HuH-7 (cell line): ENCODE data around the gene GAS2L2.

Source experiments
- DNase-seq: peaks from one replicate; pipeline ENCODE4 v3.0.0; 2011; ENCODE audit warnings: low spot score

The GAS2L2 gene

DNA sequence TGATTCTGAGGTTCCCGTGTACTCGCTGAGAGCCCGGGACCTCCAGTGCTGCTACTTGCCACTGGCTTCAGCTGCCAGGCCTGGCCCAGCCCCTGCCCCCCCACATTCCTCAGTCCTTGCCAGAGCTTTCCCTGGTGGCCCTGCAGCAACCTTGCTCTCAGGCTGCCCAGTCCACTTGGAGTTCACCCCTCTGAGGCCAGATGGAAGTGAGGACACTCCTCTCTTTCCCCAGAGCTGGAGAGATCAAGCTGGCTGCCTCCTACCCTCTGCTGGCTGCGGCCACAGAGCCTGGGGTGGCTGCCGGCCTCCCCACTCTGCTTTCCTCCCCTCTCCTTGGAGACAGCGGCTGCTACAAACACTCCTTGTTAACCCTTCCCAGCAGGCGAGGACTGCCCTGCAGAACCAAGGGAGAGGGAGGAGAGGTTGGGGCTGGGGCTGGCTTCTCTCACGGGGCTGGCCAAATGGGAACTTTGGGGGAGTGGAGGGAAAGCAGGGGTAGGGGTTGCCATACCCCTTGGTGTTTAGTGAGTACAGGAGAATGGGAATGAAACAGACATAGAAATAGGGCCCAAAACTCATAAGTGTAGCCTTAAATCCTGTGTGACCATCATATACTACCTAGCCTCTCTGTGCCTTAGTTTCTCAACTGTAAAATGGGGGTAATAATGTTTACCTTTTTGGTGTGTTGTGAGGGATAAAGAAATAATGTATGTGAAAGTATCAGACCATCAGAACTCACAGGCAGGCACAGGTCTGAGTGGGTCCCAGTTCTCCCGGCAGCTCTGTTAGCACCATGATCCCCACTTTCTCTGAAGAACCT, at the start of gene GAS2L2:
TSS of gene GAS2L2 (minus strand) at position 295 of the 820 bp plus-strand sequence. CDS start 389 bp downstream, outside the sequence.
- DNase-seq: no peak

DNA sequence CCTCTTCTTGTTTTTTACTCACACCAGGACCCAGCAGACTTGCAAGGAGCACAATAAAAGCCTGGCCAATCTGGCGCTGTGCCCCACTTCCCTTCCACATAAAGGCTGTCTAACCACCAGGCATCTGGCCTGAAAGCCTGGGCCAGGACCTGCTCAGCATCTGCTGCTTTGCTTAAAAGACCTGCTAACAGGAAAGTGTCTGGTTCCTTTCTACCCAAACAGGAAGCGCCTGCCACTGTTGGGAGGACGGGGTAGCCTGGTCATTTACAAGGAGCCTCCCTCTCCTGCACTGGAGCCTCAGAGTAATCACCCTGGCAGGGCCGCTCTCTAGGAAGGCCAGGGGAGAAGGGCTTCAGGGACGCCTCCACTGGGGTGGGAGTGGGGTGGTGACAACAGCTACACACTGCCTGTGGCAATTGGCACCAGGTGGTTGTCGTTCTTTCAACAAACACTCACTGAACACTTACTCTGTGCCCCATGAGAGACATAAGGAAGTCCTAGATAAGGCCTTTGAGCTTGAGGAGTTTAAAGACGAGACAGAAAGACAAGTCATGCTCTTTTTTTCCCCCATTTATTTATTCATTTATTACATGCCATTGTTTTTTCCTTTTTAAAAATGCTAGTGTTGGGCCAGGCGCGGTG, 48.7 kb upstream of the GAS2L2 start:
- DNase-seq: no peak

DNA sequence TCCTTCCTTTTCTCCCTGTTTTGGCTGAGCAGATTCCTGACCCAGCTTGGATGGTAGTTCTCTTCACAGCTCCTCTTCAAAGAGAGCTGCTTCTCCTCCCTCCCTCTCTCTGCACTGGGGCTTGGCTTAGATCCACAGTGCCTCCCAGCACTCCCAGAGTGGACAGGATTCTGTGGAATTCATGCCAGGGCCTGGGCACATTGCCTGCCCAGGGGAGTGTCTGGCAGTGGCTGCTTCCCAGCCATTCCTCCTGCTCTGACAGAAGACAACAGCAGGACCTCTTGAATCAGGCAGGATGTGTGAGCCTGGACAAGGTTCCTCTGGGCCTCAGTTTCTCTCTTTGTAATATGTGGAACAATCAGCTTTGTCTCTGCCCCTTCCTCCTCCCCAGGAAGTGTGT, 46.9 kb upstream of the GAS2L2 start:
- DNase-seq: no peak

DNA sequence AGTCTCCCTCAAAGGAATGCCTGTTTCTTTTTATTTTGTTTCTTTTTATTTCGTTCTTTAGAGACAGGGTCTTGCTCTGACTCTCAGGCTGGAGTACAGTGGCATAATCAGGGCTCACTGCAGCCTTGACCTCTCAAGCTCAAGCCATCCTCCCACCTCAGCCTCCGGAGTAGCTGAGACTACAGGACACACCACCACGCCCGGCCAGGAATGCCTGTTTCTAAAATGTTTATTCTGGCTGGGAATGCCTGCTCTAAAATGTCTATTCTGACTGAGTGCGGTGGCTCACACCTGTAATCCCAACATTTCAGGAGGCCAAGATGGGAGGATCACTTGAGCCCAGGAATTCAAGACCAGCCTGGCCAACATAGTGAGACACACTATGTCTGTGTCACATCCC, 44.9 kb upstream of the GAS2L2 start:
- no peak for DNase-seq

- DNase-seq: no peak
Measured at GRCh38 chr17:35797370-35797769, 44.3 kb upstream of the GAS2L2 start.

GRCh38 chr17:35796942-35797341, 43.9 kb upstream of the GAS2L2 start:
- no peak for DNase-seq

DNA sequence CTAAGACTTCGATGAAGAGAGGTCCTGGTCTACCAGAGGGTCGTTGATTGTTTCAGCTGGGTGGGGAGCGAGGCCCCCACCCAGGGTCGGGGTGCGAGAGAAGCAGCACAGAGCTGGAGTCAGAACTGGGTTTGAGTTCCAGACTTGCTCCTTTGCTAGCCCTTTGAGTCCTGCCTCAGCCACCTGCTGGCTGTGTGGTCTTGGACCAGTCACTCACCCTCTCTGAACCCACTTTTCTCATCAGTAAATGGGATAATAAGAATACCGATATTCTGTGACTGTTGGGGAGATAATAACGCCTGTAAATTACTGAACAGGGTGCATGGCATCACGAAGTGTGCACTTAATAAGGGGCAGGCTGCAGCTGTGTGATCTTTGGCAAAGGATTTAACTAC, 42.8 kb upstream of the GAS2L2 start:
- DNase-seq: no peak

DNA sequence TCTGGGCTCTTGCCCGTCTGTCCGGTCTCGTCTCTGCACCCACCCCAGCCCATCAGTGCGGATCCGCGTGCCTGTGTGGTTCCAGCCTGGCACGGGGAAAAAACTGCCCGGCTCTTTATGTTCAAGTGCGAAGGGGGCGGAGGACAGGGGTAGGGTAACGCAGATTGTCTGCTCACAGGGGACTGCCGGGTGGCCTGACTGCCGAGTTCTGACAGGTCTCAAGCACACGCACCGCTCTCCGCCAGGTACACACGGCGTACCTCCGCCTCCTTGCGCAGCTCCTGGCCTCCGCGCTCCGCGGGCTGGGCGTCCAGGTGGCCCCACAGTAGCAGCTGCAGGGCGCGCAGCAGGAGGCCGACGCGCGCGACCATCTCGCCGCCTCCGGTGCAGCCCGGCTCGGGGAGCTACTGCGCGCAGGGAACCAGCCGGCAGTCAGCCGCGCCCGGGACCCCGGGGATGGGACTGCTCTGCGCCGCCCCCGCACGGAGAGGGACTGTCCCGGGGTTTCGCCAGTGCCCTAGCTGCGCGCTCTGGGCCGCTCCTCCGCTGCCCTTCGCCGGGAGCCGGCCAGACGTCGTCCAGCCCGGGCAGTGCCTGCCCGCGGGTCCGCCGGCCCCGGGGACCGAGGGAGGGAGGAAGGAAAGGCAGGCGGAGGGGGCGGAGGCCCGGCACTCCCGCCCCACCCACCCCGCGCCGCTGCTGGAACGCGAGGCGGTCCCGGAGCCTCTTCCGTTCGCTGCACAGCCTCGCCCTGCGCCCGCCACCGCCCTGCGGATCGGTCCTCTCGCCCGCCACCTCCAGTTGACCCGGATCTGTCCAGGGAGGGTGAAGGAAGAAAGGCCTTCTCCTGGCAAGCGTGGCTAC, 42.2 kb upstream of the GAS2L2 start, which contains the start of gene MMP28:
TSS of gene MMP28 (minus strand) at position 635 of the 864 bp plus-strand sequence. CDS start at position 371, 264 bp downstream.
- DNase-seq: no peak

- DNase-seq: no peak
Measured at GRCh38 chr17:35793257-35793656, 40.2 kb upstream of the GAS2L2 start.

DNA sequence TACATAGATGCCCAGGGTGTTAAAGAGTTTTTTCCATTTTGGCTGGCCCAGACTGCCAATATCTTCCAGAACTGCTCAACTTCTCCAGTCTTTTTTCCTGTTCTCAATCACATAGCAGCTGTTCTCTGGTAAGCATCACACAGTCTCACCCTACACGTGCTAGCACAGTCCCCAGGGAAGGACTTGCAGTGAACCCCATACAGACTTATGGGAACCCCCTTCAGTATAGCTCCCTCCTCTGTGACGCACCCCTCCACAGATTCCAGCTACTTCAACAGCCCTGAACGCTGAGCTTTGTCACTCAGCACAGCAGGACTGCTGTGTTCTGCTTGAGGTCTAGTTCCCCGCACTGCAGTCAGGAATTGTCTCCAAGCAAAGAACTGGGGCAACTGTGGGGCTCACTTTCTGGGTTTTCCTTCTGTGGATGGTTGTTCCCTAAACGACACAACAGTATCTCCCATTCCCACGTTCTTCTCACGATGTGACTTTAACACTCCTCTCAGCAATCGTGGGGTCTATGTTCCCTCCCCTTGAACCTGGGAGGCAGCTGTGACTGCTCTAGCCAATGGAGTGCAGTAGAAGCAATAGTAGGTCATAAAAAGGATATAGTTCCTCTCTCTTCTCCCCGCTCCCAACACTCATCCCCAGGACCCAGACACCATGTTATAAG, 38.8 kb upstream of the GAS2L2 start:
- no peak for DNase-seq

GRCh38 chr17:35790841-35791240, 37.8 kb upstream of the GAS2L2 start:
- DNase-seq: no peak

DNA sequence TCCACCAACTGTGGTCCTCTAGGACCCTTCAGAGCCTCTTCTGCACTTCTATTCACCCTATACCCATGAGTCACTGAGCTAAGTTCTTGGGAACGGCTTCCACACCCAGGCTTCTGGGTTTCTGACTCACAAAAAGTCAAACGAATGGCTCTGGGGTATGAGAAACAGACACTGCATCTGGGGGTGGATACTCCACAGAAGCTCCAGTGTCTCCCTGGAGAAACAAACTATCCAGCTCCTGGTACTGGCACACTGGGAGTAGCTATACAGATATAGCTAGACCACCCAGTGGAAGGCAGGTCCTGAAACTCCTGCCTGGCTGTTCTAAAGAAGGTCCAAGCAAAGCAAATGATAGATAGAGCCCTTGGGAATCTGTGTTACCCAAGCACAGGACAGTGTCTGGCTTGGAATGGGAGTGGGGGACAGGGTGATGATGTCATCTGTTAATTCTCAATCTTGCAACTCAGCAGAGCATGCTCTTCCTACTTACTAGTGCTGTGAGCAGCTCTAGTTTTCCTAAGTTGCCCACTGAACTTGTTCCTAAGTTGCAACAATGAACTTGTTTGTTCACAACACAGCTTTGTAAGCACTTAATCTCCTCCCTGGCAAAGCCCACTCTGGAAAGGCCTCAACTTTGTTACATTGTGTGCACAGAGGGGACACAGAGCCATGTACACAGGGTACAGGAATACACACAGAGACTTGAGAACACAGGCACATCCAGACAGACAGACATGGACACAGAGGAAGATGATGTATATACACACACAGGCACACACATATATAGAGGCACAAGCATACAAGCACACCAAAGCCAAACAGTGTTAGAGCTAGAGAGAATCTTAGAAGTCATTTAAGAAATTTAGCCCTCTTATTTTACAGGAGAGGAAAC, 35.7 kb upstream of the GAS2L2 start:
- no peak for DNase-seq

GRCh38 chr17:35786941-35787432, 33.9 kb upstream of the GAS2L2 start:
- DNase-seq: no peak

- DNase-seq: no peak
Measured at GRCh38 chr17:35784895-35785294, 31.9 kb upstream of the GAS2L2 start.

GRCh38 chr17:35780950-35781349, 27.9 kb upstream of the GAS2L2 start:
- DNase-seq: no peak

DNA sequence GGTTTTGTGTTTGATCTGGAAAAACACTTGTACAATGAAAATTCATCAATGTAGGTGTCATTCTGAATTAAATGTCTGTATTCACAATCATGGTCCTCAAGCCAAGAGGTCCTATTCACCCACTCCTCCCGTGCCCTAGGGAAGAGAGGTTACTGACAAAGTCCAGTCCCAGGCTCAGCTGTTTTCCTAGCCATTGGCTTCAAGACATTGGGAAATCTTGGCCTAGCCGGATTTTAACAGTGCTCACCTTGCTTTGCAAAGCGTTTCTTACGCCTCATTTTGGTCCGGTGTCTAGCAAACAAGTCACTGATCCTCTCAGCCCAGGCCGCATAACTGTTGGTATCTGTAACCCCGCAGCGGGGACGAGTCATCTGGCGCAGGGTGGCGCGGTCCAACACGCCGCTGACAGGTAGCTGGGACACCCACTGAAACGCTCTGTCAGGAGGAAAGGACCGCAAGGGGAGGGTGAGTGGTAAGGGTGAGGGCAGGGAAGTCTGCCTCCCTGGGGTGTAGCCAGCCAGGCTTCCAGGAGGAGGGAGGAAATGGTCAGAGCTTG, 25.7 kb upstream of the GAS2L2 start:
- DNase-seq: no peak

GRCh38 chr17:35775583-35775982, 22.5 kb upstream of the GAS2L2 start:
- no peak for DNase-seq

- DNase-seq: no peak
Measured at GRCh38 chr17:35775039-35775438, 22.0 kb upstream of the GAS2L2 start.

DNA sequence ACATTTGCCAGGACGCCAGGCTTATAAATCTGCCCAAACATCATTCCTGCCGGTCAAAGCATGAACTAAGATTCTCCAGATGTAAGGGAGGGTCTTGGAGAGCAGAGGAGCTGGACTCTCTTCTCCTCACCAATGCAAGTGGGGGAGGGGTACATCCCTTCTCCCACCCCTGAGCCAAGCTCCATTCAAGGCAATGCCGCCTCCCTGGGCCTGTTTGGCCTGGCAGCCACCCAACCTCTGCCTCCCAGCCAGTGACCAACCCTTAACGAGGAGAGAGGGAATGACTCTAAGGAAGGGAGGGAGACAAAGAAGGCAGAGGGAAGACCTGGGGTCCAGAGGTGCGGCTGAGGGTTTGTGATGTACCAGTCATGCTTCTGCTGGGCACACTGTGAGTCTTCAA, 21.5 kb upstream of the GAS2L2 start:
- no peak for DNase-seq

GRCh38 chr17:35773679-35774425, 20.8 kb upstream of the GAS2L2 start:
- DNase-seq: no peak
